ENCODE data around the gene TRIM49. TPM values are rescaled to one million over a fixed set of nuclear protein-coding genes. Genes with fewer than 3 reads are reported as not detected.
"Not testable (repeated sequence)": the region's sequence is repeated elsewhere in the genome, so short reads cannot be mapped to it uniquely, and the experiment has no call there.

The TRIM49 gene
- total RNA-seq (not detected), polyA plus RNA-seq (not detected)

DNA sequence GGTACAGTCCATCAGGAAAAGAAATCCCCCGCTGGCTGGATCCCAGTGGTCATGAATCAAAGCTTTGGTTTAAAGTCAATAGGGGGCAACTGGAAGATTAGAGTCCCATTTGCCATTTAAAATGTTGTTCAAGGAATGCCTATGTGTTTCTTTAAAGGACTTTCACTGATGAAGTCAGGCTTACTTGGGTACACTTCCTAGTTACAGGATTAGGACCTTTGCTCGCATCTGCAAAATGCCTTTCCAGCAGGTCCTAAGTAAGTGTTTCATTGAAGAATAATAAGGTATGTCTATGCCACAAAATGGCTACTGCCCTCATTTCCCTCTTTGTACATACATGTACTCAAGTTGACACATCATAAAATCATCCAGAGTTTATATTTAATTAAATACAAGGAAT, at the start of gene TRIM49:
TSS of gene TRIM49 (minus strand) at position 101 of the 400 bp plus-strand sequence. CDS start 4,106 bp downstream, outside the sequence.
- not testable (repeated sequence) for H3K9me3 Mint-ChIP-seq; H3K27ac Mint-ChIP-seq; H3K27ac ChIP-seq (ENCODE audit: insufficient read depth, low read length, poor library complexity, severe bottlenecking)

DNA sequence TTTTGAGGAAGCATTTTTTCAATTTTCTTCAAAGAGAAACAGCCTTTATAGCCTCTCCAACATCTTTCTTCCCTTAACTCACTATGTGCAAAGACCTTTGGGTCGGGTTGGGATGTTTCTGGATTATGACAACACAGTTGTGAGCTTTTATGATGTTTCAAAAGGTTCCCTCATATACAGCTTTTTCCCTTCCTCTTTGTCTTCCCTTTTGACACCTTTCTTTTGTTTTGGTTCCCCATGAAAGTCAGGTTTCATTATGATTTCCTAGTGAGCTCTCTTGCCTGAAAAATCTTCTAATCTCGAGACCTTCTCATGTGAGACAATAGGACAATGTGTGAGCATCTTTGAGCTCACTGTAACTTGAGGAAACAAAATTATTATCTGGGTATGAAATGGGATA, 18.3 kb upstream of the TRIM49 start:
- H3K4me1 ChIP-seq (ENCODE audit: control insufficient read depth, insufficient read depth, low read length, poor library complexity, severe bottlenecking); H3K4me3 Mint-ChIP-seq; H3K27ac Mint-ChIP-seq; H3K27me3 ChIP-seq (ENCODE audit: control insufficient read depth, insufficient read depth, low read length); H3K27ac ChIP-seq (ENCODE audit: insufficient read depth, low read length, poor library complexity, severe bottlenecking); H3K36me3 Mint-ChIP-seq; H3K9me3 Mint-ChIP-seq; DNase-seq; H3K4me3 ChIP-seq (ENCODE audit: low read depth, low read length); ATAC-seq (ENCODE audit: low read depth in 2 of 2); H3K4me1 Mint-ChIP-seq; H3K36me3 ChIP-seq (ENCODE audit: control insufficient read depth, insufficient read depth, low read length); H3K9me3 ChIP-seq (ENCODE audit: control insufficient read depth in 2 of 2, low read length in 2 of 2); H3K27me3 Mint-ChIP-seq: not testable (repeated sequence)

More for the DNA sequence above, at the start of gene TRIM49:
- H3K36me3 Mint-ChIP-seq; H3K27me3 ChIP-seq (ENCODE audit: control insufficient read depth, insufficient read depth, low read length); H3K4me1 Mint-ChIP-seq; H3K9me3 ChIP-seq (ENCODE audit: control insufficient read depth in 2 of 2, low read length in 2 of 2); H3K4me3 Mint-ChIP-seq; H3K36me3 ChIP-seq (ENCODE audit: control insufficient read depth, insufficient read depth, low read length); H3K27me3 Mint-ChIP-seq; ATAC-seq (ENCODE audit: low read depth in 2 of 2); H3K4me3 ChIP-seq (ENCODE audit: low read depth, low read length); DNase-seq; H3K4me1 ChIP-seq (ENCODE audit: control insufficient read depth, insufficient read depth, low read length, poor library complexity, severe bottlenecking): not testable (repeated sequence)

- H3K27me3 ChIP-seq (ENCODE audit: control insufficient read depth, insufficient read depth, low read length); H3K4me1 Mint-ChIP-seq; DNase-seq; H3K27me3 Mint-ChIP-seq; H3K4me3 Mint-ChIP-seq; H3K4me3 ChIP-seq (ENCODE audit: low read depth, low read length); H3K9me3 Mint-ChIP-seq; H3K36me3 ChIP-seq (ENCODE audit: control insufficient read depth, insufficient read depth, low read length); H3K27ac ChIP-seq (ENCODE audit: insufficient read depth, low read length, poor library complexity, severe bottlenecking); H3K27ac Mint-ChIP-seq; H3K4me1 ChIP-seq (ENCODE audit: control insufficient read depth, insufficient read depth, low read length, poor library complexity, severe bottlenecking); H3K36me3 Mint-ChIP-seq; H3K9me3 ChIP-seq (ENCODE audit: control insufficient read depth in 2 of 2, low read length in 2 of 2); ATAC-seq (ENCODE audit: low read depth in 2 of 2): not testable (repeated sequence)
Measured at GRCh38 chr11:89820008-89820407, 11.6 kb upstream of the TRIM49 start.

- ATAC-seq (ENCODE audit: low read depth in 2 of 2); H3K27ac Mint-ChIP-seq; H3K4me1 Mint-ChIP-seq; H3K9me3 Mint-ChIP-seq; H3K36me3 ChIP-seq (ENCODE audit: control insufficient read depth, insufficient read depth, low read length); DNase-seq; H3K4me1 ChIP-seq (ENCODE audit: control insufficient read depth, insufficient read depth, low read length, poor library complexity, severe bottlenecking); H3K9me3 ChIP-seq (ENCODE audit: control insufficient read depth in 2 of 2, low read length in 2 of 2); H3K4me3 Mint-ChIP-seq; H3K4me3 ChIP-seq (ENCODE audit: low read depth, low read length); H3K36me3 Mint-ChIP-seq; H3K27me3 ChIP-seq (ENCODE audit: control insufficient read depth, insufficient read depth, low read length); H3K27ac ChIP-seq (ENCODE audit: insufficient read depth, low read length, poor library complexity, severe bottlenecking); H3K27me3 Mint-ChIP-seq: not testable (repeated sequence)
Measured at GRCh38 chr11:89813535-89813934, 5.2 kb upstream of the TRIM49 start.

DNA sequence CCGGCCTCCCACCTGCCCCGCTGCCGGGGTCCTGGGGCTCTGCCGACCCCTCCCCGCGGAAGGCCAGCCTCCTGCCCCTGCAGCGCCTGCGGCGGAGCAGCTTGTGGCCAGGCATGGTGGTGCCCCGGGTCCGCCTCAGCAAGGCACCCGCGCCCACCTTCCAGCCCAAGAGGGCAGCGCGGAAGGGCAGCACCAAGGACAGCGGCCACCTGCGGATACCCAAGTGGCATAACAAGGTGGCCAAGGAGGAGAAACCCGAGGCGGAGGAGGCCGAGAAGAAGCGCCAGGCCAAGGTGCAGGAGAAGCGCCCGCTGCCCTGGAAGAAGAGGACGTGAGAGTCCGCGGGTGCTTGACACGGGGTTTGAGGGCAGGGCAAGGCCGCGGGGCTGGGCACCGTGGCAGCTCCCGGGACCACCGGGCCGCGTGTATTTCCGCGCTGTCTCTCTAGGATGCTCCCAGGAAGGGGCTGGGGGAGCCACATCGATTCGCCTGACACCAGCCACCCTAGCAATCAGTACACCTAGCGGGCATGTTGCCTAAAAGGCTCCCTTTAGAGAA, 20.8 kb downstream of the TRIM49 start:
- H3K36me3 ChIP-seq (ENCODE audit: control insufficient read depth, insufficient read depth, low read length); H3K27ac Mint-ChIP-seq; H3K9me3 ChIP-seq (ENCODE audit: control insufficient read depth in 2 of 2, low read length in 2 of 2); H3K27me3 Mint-ChIP-seq; H3K4me1 ChIP-seq (ENCODE audit: control insufficient read depth, insufficient read depth, low read length, poor library complexity, severe bottlenecking); H3K9me3 Mint-ChIP-seq; DNase-seq; H3K4me1 Mint-ChIP-seq; ATAC-seq (ENCODE audit: low read depth in 2 of 2); H3K4me3 Mint-ChIP-seq; H3K36me3 Mint-ChIP-seq; H3K4me3 ChIP-seq (ENCODE audit: low read depth, low read length); H3K27me3 ChIP-seq (ENCODE audit: control insufficient read depth, insufficient read depth, low read length); H3K27ac ChIP-seq (ENCODE audit: insufficient read depth, low read length, poor library complexity, severe bottlenecking): not testable (repeated sequence)

DNA sequence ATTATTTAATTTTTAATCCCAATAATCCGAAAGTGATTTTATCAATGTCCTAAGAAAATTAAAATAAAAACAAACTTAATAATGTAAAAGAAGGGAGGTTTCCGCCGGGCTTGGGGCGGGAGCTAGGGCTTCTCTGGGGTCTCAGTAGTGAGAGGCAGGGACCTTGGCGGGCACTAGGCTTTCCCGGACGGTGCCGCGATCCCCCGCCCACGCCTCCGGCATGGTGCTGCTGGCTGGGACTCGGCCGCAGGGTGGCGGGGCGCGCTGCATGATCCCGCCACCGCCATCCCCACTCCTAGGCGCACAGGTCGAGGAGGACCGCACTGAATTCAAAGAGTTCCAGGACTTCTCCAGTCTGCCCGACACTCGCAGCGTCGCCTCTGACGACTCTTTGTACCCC, 22.6 kb downstream of the TRIM49 start:
- not testable (repeated sequence) for H3K27ac ChIP-seq (ENCODE audit: insufficient read depth, low read length, poor library complexity, severe bottlenecking); H3K9me3 Mint-ChIP-seq; H3K4me1 Mint-ChIP-seq; H3K4me3 Mint-ChIP-seq; ATAC-seq (ENCODE audit: low read depth in 2 of 2); H3K27ac Mint-ChIP-seq; H3K36me3 Mint-ChIP-seq; H3K27me3 Mint-ChIP-seq; H3K36me3 ChIP-seq (ENCODE audit: control insufficient read depth, insufficient read depth, low read length); H3K9me3 ChIP-seq (ENCODE audit: control insufficient read depth in 2 of 2, low read length in 2 of 2); H3K4me1 ChIP-seq (ENCODE audit: control insufficient read depth, insufficient read depth, low read length, poor library complexity, severe bottlenecking); DNase-seq; H3K4me3 ChIP-seq (ENCODE audit: low read depth, low read length); H3K27me3 ChIP-seq (ENCODE audit: control insufficient read depth, insufficient read depth, low read length)

GRCh38 chr11:89750822-89751221, 57.6 kb downstream of the TRIM49 start:
- H3K36me3 Mint-ChIP-seq; DNase-seq; H3K4me3 Mint-ChIP-seq; H3K4me3 ChIP-seq (ENCODE audit: low read depth, low read length); ATAC-seq (ENCODE audit: low read depth in 2 of 2); H3K36me3 ChIP-seq (ENCODE audit: control insufficient read depth, insufficient read depth, low read length); H3K27me3 Mint-ChIP-seq; H3K27me3 ChIP-seq (ENCODE audit: control insufficient read depth, insufficient read depth, low read length); H3K27ac Mint-ChIP-seq; H3K27ac ChIP-seq (ENCODE audit: insufficient read depth, low read length, poor library complexity, severe bottlenecking); H3K4me1 Mint-ChIP-seq; H3K9me3 ChIP-seq (ENCODE audit: control insufficient read depth in 2 of 2, low read length in 2 of 2); H3K9me3 Mint-ChIP-seq; H3K4me1 ChIP-seq (ENCODE audit: control insufficient read depth, insufficient read depth, low read length, poor library complexity, severe bottlenecking): not testable (repeated sequence)
